Stimulated activated naive CD8-positive, alpha-beta T cell treated with anti-CD3 and anti-CD28 coated beads, Interleukin-15, amount 100 ng/mL, for 72 hours (primary cell): ENCODE measurements around the gene LAMTOR3.
A peak's percentile ranks its signal among the peaks of the same experiment; 100 is the strongest.

ENCODE experiments used
- ATAC-seq: fragments of 150-1000 bp; cut with Tn5 transposase; 2 replicates; pipeline ENCODE4 v1.10.0; 2021; ENCODE audit warnings: mild to moderate bottlenecking, moderate library complexity
- DNase-seq, 2 donors: peaks; one replicate each; pipeline ENCODE4 v3.0.0; 2021 to 2022
- H3K27ac Mint-ChIP-seq, 2 donors: one replicate each; pipeline ENCODE4 v1.8.0; 2022; ENCODE audit warnings: mild to moderate bottlenecking in 2 of 2, mixed read lengths in 2 of 2, moderate library complexity in 2 of 2
- H3K27me3 Mint-ChIP-seq: one replicate; pipeline ENCODE4 v1.8.0; 2022; ENCODE audit warnings: mixed read lengths
- H3K4me1 Mint-ChIP-seq: one replicate; pipeline ENCODE4 v1.8.0; 2022; ENCODE audit warnings: mild to moderate bottlenecking, mixed read lengths
- H3K4me3 Mint-ChIP-seq, 2 donors: one replicate each; pipeline ENCODE4 v1.8.0; 2022; ENCODE audit warnings: mild to moderate bottlenecking in 2 of 2, mixed read lengths in 2 of 2, moderate library complexity in 1 of 2
- H3K9me3 Mint-ChIP-seq, 2 donors: one replicate each; pipeline ENCODE4 v1.8.0; 2022; ENCODE audit warnings: mixed read lengths in 2 of 2

LAMTOR3 gene

GRCh38 chr4:99879458-99879857 is 14.8 kb downstream of the LAMTOR3 start:
- Mint-ChIP-seq H3K27ac (no peak overlapping the region), H3K9me3 (no peaks in the 10 kb centered on the region), H3K4me3 (no peak overlapping the region), H3K27me3 (no peaks in the 10 kb centered on the region), H3K4me1 (no peaks in the 10 kb centered on the region)
- DNase-seq (no peak), ATAC-seq (no peak)

GRCh38 chr4:99878604-99879003 is 15.6 kb downstream of the LAMTOR3 start:
- no peaks in the 10 kb centered on the region for H3K9me3 Mint-ChIP-seq
- H3K27me3 Mint-ChIP-seq = no peaks in the 10 kb centered on the region
- no peaks in the 10 kb centered on the region for H3K4me1 Mint-ChIP-seq
- no peak overlapping the region for H3K27ac Mint-ChIP-seq
- no peak overlapping the region for H3K4me3 Mint-ChIP-seq
- ATAC-seq = no peak
- no peak for DNase-seq

GRCh38 chr4:99876946-99877345 is 17.3 kb downstream of the LAMTOR3 start:
- Mint-ChIP-seq H3K4me3 (no peak overlapping the region), H3K27ac (no peak overlapping the region), H3K9me3 (peaks cover under 1% of the 10 kb centered on the region in 2 donors), H3K27me3 (no peaks in the 10 kb centered on the region), H3K4me1 (no peaks in the 10 kb centered on the region)
- DNase-seq = no peak
- no peak for ATAC-seq

- no peak overlapping the region for H3K4me3 Mint-ChIP-seq
- no peak for ATAC-seq
- no peaks in the 10 kb centered on the region for H3K4me1 Mint-ChIP-seq
- no peak overlapping the region for H3K27ac Mint-ChIP-seq
- H3K9me3 Mint-ChIP-seq = peaks cover 6% of the 10 kb centered on the region in 2 donors
- no peaks in the 10 kb centered on the region for H3K27me3 Mint-ChIP-seq
- DNase-seq = no peak
These were observed 19.2 kb downstream of the LAMTOR3 start for GRCh38 chr4:99875071-99875470.

GRCh38 chr4:99872570-99872969 is 21.7 kb downstream of the LAMTOR3 start:
- DNase-seq = no peak
- Mint-ChIP-seq H3K27ac (no peak overlapping the region), H3K9me3 (peaks cover 6% of the 10 kb centered on the region in 2 donors), H3K27me3 (no peaks in the 10 kb centered on the region), H3K4me1 (peaks cover 7% of the 10 kb centered on the region), H3K4me3 (no peak overlapping the region)
- ATAC-seq = no peak

GRCh38 chr4:99868126-99868596 is 26.1 kb downstream of the LAMTOR3 start:
- Mint-ChIP-seq H3K4me1 (peaks cover 7% of the 10 kb centered on the region), H3K27me3 (no peaks in the 10 kb centered on the region), H3K9me3 (peaks cover 6% of the 10 kb centered on the region in 2 donors), H3K27ac (peak overlapping the region in 1 of 2 donors; percentile 66), H3K4me3 (peak overlapping the region in 1 of 2 donors; percentile 68)
- peak; percentile 100 for ATAC-seq
- peak in 1 of 2 donors; percentile 60 for DNase-seq

- H3K9me3 Mint-ChIP-seq = no peaks in the 10 kb centered on the region
- no peak overlapping the region for H3K4me3 Mint-ChIP-seq
- H3K27ac Mint-ChIP-seq = no peak overlapping the region
- DNase-seq (no peak), ATAC-seq (no peak)
- peaks cover 27% of the 10 kb centered on the region for H3K4me1 Mint-ChIP-seq
- no peaks in the 10 kb centered on the region for H3K27me3 Mint-ChIP-seq
These were observed 30.4 kb downstream of the LAMTOR3 start for GRCh38 chr4:99863804-99864203.

GRCh38 chr4:99861120-99861905 is 32.9 kb downstream of the LAMTOR3 start:
- H3K27ac Mint-ChIP-seq = peak overlapping the region; percentile 34 to 65
- DNase-seq = peak in 1 of 2 donors; percentile 56
- H3K9me3 Mint-ChIP-seq = no peaks in the 10 kb centered on the region
- peak overlapping the region; percentile 8 to 44 for H3K4me3 Mint-ChIP-seq
- ATAC-seq = peak; percentile 96
- peaks cover 33% of the 10 kb centered on the region for H3K4me1 Mint-ChIP-seq
- H3K27me3 Mint-ChIP-seq = no peaks in the 10 kb centered on the region

GRCh38 chr4:99860521-99860920 is 33.7 kb downstream of the LAMTOR3 start:
- H3K4me1 Mint-ChIP-seq = peaks cover 41% of the 10 kb centered on the region
- no peak for ATAC-seq
- H3K9me3 Mint-ChIP-seq = no peaks in the 10 kb centered on the region
- H3K27ac Mint-ChIP-seq = no peak overlapping the region
- no peak for DNase-seq
- H3K4me3 Mint-ChIP-seq = no peak overlapping the region
- no peaks in the 10 kb centered on the region for H3K27me3 Mint-ChIP-seq

- Mint-ChIP-seq H3K27me3 (no peaks in the 10 kb centered on the region), H3K4me3 (peak overlapping the region in 1 of 2 donors; percentile 56), H3K27ac (peak overlapping the region; percentile 1 to 60), H3K9me3 (no peaks in the 10 kb centered on the region), H3K4me1 (peaks cover 50% of the 10 kb centered on the region)
- DNase-seq (no peak), ATAC-seq (peak; percentile 19)
These were observed 34.6 kb downstream of the LAMTOR3 start for GRCh38 chr4:99859618-99860017.

- Mint-ChIP-seq H3K27me3 (no peaks in the 10 kb centered on the region), H3K9me3 (no peaks in the 10 kb centered on the region), H3K4me1 (peaks cover 68% of the 10 kb centered on the region), H3K27ac (peak overlapping the region; percentile 8 to 15), H3K4me3 (peak overlapping the region in 1 of 2 donors; percentile 18)
- DNase-seq = no peak
- ATAC-seq = no peak
These were observed 36.9 kb downstream of the LAMTOR3 start for GRCh38 chr4:99857307-99857706.

- Mint-ChIP-seq H3K4me3 (peak overlapping the region; percentile 54), H3K27me3 (no peaks in the 10 kb centered on the region), H3K27ac (peak overlapping the region; percentile 4 to 78), H3K4me1 (peaks cover 68% of the 10 kb centered on the region), H3K9me3 (no peaks in the 10 kb centered on the region)
- DNase-seq = peak in 1 of 2 donors; percentile 18
- ATAC-seq = peak; percentile 55
These were observed 38.1 kb downstream of the LAMTOR3 start for GRCh38 chr4:99856166-99856565.

GRCh38 chr4:99855678-99856077 is 38.5 kb downstream of the LAMTOR3 start:
- ATAC-seq (no peak), DNase-seq (no peak)
- Mint-ChIP-seq H3K4me3 (peak overlapping the region; percentile 39 to 65), H3K4me1 (peaks cover 71% of the 10 kb centered on the region), H3K27me3 (no peaks in the 10 kb centered on the region), H3K27ac (peak overlapping the region in 1 of 2 donors; percentile 87), H3K9me3 (no peaks in the 10 kb centered on the region)

GRCh38 chr4:99853999-99854398 is 40.2 kb downstream of the LAMTOR3 start:
- Mint-ChIP-seq H3K27ac (no peak overlapping the region), H3K27me3 (no peaks in the 10 kb centered on the region), H3K4me1 (peaks cover 77% of the 10 kb centered on the region), H3K4me3 (no peak overlapping the region), H3K9me3 (no peaks in the 10 kb centered on the region)
- ATAC-seq = no peak
- DNase-seq = no peak

- DNase-seq (no peak), ATAC-seq (no peak)
- Mint-ChIP-seq H3K9me3 (no peaks in the 10 kb centered on the region), H3K27me3 (no peaks in the 10 kb centered on the region), H3K4me1 (peaks cover 85% of the 10 kb centered on the region), H3K27ac (no peak overlapping the region), H3K4me3 (no peak overlapping the region)
These were observed 41.0 kb downstream of the LAMTOR3 start for GRCh38 chr4:99853190-99853589.

GRCh38 chr4:99852199-99852749 is 42.0 kb downstream of the LAMTOR3 start:
- Mint-ChIP-seq H3K27ac (peak overlapping the region; percentile 88 to 97), H3K9me3 (no peaks in the 10 kb centered on the region), H3K4me3 (peak overlapping the region; percentile 69 to 81), H3K27me3 (no peaks in the 10 kb centered on the region), H3K4me1 (peaks cover 91% of the 10 kb centered on the region)
- ATAC-seq (peak; percentile 21), DNase-seq (peak in 1 of 2 donors; percentile 22)
